Immature natural killer cell (primary cell): Measurements from ENCODE around the gene DEGS2. TPM values are rescaled to one million over a fixed set of nuclear protein-coding genes. Genes with fewer than 3 reads are reported as not detected.

Experiments used
- DNase-seq, 3 donors: peaks; one replicate each; pipeline ENCODE4 v3.0.0; 2022; ENCODE audit warnings: mixed read lengths in 1 of 3
- H3K27ac Mint-ChIP-seq, 6 donors: one replicate each; pipeline ENCODE4 v1.8.0; 2020; ENCODE audit warnings: mixed read lengths in 6 of 6, mild to moderate bottlenecking in 5 of 6, inconsistent platforms in 4 of 6, moderate library complexity in 3 of 6
- H3K27me3 Mint-ChIP-seq, 3 donors: one replicate each; pipeline ENCODE4 v1.8.0; 2020 to 2021; ENCODE audit warnings: low read depth in 3 of 3, mild to moderate bottlenecking in 3 of 3, mixed read lengths in 3 of 3, moderate library complexity in 3 of 3, inconsistent platforms in 1 of 3
- H3K36me3 Mint-ChIP-seq, 3 donors: one replicate each; pipeline ENCODE4 v1.8.0; 2020; ENCODE audit warnings: mixed read lengths in 3 of 3, inconsistent platforms in 2 of 3, mild to moderate bottlenecking in 2 of 3
- H3K4me1 Mint-ChIP-seq, 2 donors: one replicate each; pipeline ENCODE4 v1.8.0; 2020; ENCODE audit warnings: inconsistent platforms in 2 of 2, mild to moderate bottlenecking in 2 of 2, mixed read lengths in 2 of 2, moderate library complexity in 1 of 2
- H3K4me3 Mint-ChIP-seq, 5 donors: one replicate each; pipeline ENCODE4 v1.8.0; 2020; ENCODE audit warnings: mild to moderate bottlenecking in 5 of 5, mixed read lengths in 5 of 5, inconsistent platforms in 3 of 5, moderate library complexity in 3 of 5
- H3K9me3 Mint-ChIP-seq, 6 donors: one replicate each; pipeline ENCODE4 v1.8.0; 2020; ENCODE audit warnings: mild to moderate bottlenecking in 6 of 6, mixed read lengths in 6 of 6, inconsistent platforms in 4 of 6, moderate library complexity in 3 of 6
- polyA plus RNA-seq, 3 donors: library from polyadenylated mRNA; unstranded; fragments of 300-500 nt; fragmentation: Illumina TruSeq; gene quantifications; one replicate each; pipeline ENCODE4 v1.2.3, GENCODE V29; 2021

DEGS2 gene
- polyA plus RNA-seq, 3 donors from 2014 or later = 7.8 to 21.7 (median 12.1) TPM

GRCh38 chr14:100106250-100107112 is 53.0 kb downstream of the DEGS2 start:
- peaks cover 0 to 11% (median 2%) of the 10 kb centered on the region in 3 donors for H3K27me3 Mint-ChIP-seq
- H3K4me1 Mint-ChIP-seq = peaks cover 93 to 98% of the 10 kb centered on the region in 2 donors
- peak overlapping the region; percentile 86 to 98 (median 98) for H3K27ac Mint-ChIP-seq
- H3K4me3 Mint-ChIP-seq = peak overlapping the region; percentile 60 to 75 (median 67)
- peaks cover 9 to 58% (median 29%) of the 10 kb centered on the region in 3 donors for H3K36me3 Mint-ChIP-seq
- peak in 1 of 3 donors; percentile 28 for DNase-seq
- H3K9me3 Mint-ChIP-seq = no peaks in the 10 kb centered on the region

GRCh38 chr14:100105357-100106169 is 53.9 kb downstream of the DEGS2 start:
- H3K4me1 Mint-ChIP-seq = peaks cover 93 to 99% of the 10 kb centered on the region in 2 donors
- peak overlapping the region; percentile 86 to 98 (median 98) for H3K27ac Mint-ChIP-seq
- peaks cover 9 to 61% (median 29%) of the 10 kb centered on the region in 3 donors for H3K36me3 Mint-ChIP-seq
- DNase-seq = peak; percentile 42 to 48 (median 46)
- peak overlapping the region; percentile 60 to 75 (median 67) for H3K4me3 Mint-ChIP-seq
- H3K27me3 Mint-ChIP-seq = peaks cover 0 to 11% (median 2%) of the 10 kb centered on the region in 3 donors
- no peaks in the 10 kb centered on the region for H3K9me3 Mint-ChIP-seq

GRCh38 chr14:100104523-100105300 is 54.7 kb downstream of the DEGS2 start:
- Mint-ChIP-seq H3K36me3 (peaks cover 15 to 65% (median 36%) of the 10 kb centered on the region in 3 donors), H3K9me3 (no peaks in the 10 kb centered on the region), H3K4me3 (peak overlapping the region; percentile 45 to 75 (median 73)), H3K27ac (peak overlapping the region; percentile 86 to 98 (median 98)), H3K27me3 (peaks cover 0 to 11% (median 2%) of the 10 kb centered on the region in 3 donors), H3K4me1 (peaks cover 93 to 99% of the 10 kb centered on the region in 2 donors)
- no peak for DNase-seq

GRCh38 chr14:100104006-100104352 is 55.5 kb downstream of the DEGS2 start:
- DNase-seq = no peak
- Mint-ChIP-seq H3K4me3 (peak overlapping the region; percentile 45 to 73 (median 62)), H3K27ac (peak overlapping the region; percentile 86 to 98 (median 96)), H3K4me1 (peaks cover 91 to 99% of the 10 kb centered on the region in 2 donors), H3K9me3 (no peaks in the 10 kb centered on the region), H3K27me3 (peaks cover 0 to 11% (median 2%) of the 10 kb centered on the region in 3 donors), H3K36me3 (peaks cover 15 to 63% (median 39%) of the 10 kb centered on the region in 3 donors)

GRCh38 chr14:100103250-100104005 is 56.0 kb downstream of the DEGS2 start:
- no peak for DNase-seq
- peak overlapping the region; percentile 45 to 73 (median 62) for H3K4me3 Mint-ChIP-seq
- peak overlapping the region; percentile 86 to 98 (median 96) for H3K27ac Mint-ChIP-seq
- peaks cover 91 to 99% of the 10 kb centered on the region in 2 donors for H3K4me1 Mint-ChIP-seq
- H3K36me3 Mint-ChIP-seq = peaks cover 15 to 64% (median 43%) of the 10 kb centered on the region in 3 donors
- no peaks in the 10 kb centered on the region for H3K9me3 Mint-ChIP-seq
- H3K27me3 Mint-ChIP-seq = peaks cover 0 to 11% (median 2%) of the 10 kb centered on the region in 3 donors

GRCh38 chr14:100102156-100102785 is 57.2 kb downstream of the DEGS2 start:
- H3K27me3 Mint-ChIP-seq = peaks cover 0 to 9% (median under 1%) of the 10 kb centered on the region in 3 donors
- peaks cover 91 to 99% of the 10 kb centered on the region in 2 donors for H3K4me1 Mint-ChIP-seq

DNA sequence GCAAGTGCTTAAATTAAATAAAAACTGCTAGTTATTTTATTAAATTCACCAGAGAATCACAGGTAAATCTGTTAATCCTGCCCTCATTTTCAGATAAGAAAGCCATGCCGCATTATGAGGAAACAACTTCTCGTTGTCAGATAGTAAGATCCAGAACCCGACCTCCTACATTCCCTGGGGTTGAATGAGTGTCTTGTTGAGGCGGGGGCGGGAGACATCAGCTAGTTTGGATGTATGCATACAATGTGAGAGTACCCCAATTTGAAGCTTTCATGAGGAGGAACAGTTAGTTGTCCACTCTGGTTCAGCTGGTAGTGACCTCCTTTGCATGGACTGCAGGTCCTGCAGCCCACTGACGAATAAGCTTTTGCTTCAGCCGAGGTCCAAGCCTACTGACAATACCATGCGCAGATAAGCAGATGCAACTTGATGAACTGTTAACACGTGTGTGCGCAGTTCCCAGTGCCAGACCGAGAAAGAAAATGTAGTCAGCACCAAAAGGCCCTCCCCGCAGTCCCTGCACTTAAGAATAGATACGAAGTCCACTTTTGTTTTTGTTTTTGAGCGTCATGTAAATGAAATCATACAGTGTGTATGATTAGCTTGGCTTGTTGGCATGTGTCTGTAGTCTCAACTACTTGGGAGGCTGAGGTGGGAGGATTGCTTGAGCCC is 59.3 kb downstream of the DEGS2 start:
- Mint-ChIP-seq H3K27me3 (peaks cover 0 to 2% (median 2%) of the 10 kb centered on the region in 3 donors), H3K9me3 (no peaks in the 10 kb centered on the region), H3K4me1 (peaks cover 91 to 99% of the 10 kb centered on the region in 2 donors), H3K27ac (peak overlapping the region; percentile 59 to 81 (median 76)), H3K4me3 (peak overlapping the region in 3 of 5 donors; percentile 16 to 49 (median 32)), H3K36me3 (peaks cover 15 to 65% (median 60%) of the 10 kb centered on the region in 3 donors)
- no peak for DNase-seq

More at GRCh38 chr14:100102156-100102785, 57.2 kb downstream of the DEGS2 start:
- Mint-ChIP-seq H3K27ac (peak overlapping the region; percentile 64 to 87 (median 72)), H3K36me3 (peaks cover 15 to 63% (median 52%) of the 10 kb centered on the region in 3 donors), H3K4me3 (peak overlapping the region in 4 of 5 donors; percentile 14 to 50 (median 40)), H3K9me3 (no peaks in the 10 kb centered on the region)
- DNase-seq = no peak

DNA sequence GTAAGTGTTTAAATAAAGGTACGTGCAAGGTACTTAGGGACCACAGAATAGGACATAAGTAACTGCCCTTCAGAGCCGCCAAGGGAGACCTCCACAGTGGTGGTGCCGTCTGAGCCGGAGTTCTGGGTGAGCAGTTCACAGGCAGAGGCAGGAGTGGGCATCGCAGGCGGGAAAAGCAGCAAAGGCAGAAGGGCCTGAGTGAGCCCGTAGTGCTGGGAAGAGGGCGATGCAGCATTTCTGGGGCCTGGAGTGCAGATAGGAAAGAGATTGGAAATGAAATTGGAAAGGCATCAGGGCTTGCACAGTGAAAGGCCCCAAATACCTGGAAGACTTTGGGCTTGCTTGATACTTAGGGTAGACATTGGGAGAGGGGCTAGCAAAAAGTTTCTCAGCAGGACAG is 61.3 kb downstream of the DEGS2 start:
- Mint-ChIP-seq H3K27me3 (peaks cover 0 to 2% (median 2%) of the 10 kb centered on the region in 3 donors), H3K36me3 (peaks cover 6 to 68% (median 56%) of the 10 kb centered on the region in 3 donors), H3K27ac (peak overlapping the region; percentile 63 to 89 (median 84)), H3K4me3 (peak overlapping the region in 1 of 5 donors; percentile 10), H3K9me3 (no peaks in the 10 kb centered on the region), H3K4me1 (peaks cover 90 to 98% of the 10 kb centered on the region in 2 donors)
- DNase-seq = no peak

- Mint-ChIP-seq H3K4me3 (peak overlapping the region in 1 of 5 donors; percentile 19), H3K9me3 (no peaks in the 10 kb centered on the region), H3K36me3 (peaks cover 10 to 66% (median 50%) of the 10 kb centered on the region in 3 donors), H3K27me3 (peaks cover 0 to 2% (median 0%) of the 10 kb centered on the region in 3 donors), H3K27ac (peak overlapping the region; percentile 61 to 89 (median 73)), H3K4me1 (peaks cover 86 to 98% of the 10 kb centered on the region in 2 donors)
- DNase-seq = no peak
These were observed 62.8 kb downstream of the DEGS2 start for GRCh38 chr14:100096656-100097055.
